Neural crest cell (in vitro differentiated cells): ENCODE data around the gene NAV2. TPM values are rescaled to one million over a fixed set of nuclear protein-coding genes. Genes with fewer than 3 reads are reported as not detected.
A peak's percentile ranks its signal among the peaks of the same experiment; 100 is the strongest.

Experiments used
- DNase-seq: peaks from one replicate; pipeline ENCODE4 v3.0.0; 2021; ENCODE audit warnings: low read depth, mixed read lengths, low spot score
- H3K27ac Mint-ChIP-seq: one replicate; pipeline ENCODE4 v1.8.0; 2021; ENCODE audit warnings: mild to moderate bottlenecking, mixed read lengths; ENCODE audit not compliant: unreplicated experiment
- H3K27me3 Mint-ChIP-seq: 2 replicates; pipeline ENCODE4 v1.8.0; 2021; ENCODE audit warnings: low read depth, mild to moderate bottlenecking, mixed read lengths
- H3K36me3 Mint-ChIP-seq: 2 replicates; pipeline ENCODE4 v1.8.0; 2021; ENCODE audit warnings: low read depth, mild to moderate bottlenecking, mixed read lengths
- H3K4me1 Mint-ChIP-seq: 2 replicates; pipeline ENCODE4 v1.8.0; 2021; ENCODE audit warnings: mixed read lengths
- H3K4me3 Mint-ChIP-seq: one replicate; pipeline ENCODE4 v1.8.0; 2021; ENCODE audit warnings: mild to moderate bottlenecking, mixed read lengths
- H3K9me3 Mint-ChIP-seq: 2 replicates; pipeline ENCODE4 v1.8.0; 2021; ENCODE audit warnings: mixed read lengths
- total RNA-seq: library from RNA; stranded (reverse); gene quantifications from 2 replicates; pipeline ENCODE4 v1.2.1, GENCODE V29; 2021
- TF ChIP-seq, protein P1 (sequence below): fragments of 200-600 bp; sonication (generic); conservative IDR thresholded peaks from 2 replicates; pipeline ENCODE4 v1.5.0; 2021; ENCODE audit warnings: antibody characterized with exemption, mild to moderate bottlenecking

NAV2 gene
- total RNA-seq, 1 donor from 2014 or later = 14.1 TPM

GRCh38 chr11:19770277-19770676 is 57.6 kb downstream of the NAV2 start:
- Mint-ChIP-seq H3K4me1 (peaks cover 25% of the 10 kb centered on the region), H3K4me3 (no peak overlapping the region), H3K27me3 (peaks cover 13% of the 10 kb centered on the region), H3K27ac (no peak overlapping the region), H3K36me3 (no peaks in the 10 kb centered on the region), H3K9me3 (no peaks in the 10 kb centered on the region)
- TF ChIP-seq, protein P1, sequence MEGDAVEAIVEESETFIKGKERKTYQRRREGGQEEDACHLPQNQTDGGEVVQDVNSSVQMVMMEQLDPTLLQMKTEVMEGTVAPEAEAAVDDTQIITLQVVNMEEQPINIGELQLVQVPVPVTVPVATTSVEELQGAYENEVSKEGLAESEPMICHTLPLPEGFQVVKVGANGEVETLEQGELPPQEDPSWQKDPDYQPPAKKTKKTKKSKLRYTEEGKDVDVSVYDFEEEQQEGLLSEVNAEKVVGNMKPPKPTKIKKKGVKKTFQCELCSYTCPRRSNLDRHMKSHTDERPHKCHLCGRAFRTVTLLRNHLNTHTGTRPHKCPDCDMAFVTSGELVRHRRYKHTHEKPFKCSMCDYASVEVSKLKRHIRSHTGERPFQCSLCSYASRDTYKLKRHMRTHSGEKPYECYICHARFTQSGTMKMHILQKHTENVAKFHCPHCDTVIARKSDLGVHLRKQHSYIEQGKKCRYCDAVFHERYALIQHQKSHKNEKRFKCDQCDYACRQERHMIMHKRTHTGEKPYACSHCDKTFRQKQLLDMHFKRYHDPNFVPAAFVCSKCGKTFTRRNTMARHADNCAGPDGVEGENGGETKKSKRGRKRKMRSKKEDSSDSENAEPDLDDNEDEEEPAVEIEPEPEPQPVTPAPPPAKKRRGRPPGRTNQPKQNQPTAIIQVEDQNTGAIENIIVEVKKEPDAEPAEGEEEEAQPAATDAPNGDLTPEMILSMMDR = no peak
- no peak for DNase-seq

DNA sequence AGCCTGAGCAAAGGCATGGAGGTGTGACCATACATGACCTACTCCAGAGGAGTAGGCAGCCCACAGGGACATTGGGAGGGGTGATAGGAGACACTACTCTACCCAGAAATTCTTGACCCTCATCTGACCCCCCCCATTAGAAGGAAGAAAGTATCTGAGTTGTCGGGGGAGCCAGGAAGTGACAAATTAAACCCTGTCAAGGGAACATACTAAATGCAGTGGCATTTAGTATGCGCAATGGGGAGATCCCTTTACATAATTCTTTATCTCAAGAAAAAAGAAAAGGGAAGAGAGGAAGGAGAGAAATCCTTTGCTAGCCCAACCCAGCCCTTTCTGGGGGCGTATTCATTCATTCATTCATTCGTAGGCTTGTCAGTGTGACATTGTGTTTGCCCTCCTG is 58.8 kb downstream of the NAV2 start:
- no peak overlapping the region for H3K27ac Mint-ChIP-seq

DNA sequence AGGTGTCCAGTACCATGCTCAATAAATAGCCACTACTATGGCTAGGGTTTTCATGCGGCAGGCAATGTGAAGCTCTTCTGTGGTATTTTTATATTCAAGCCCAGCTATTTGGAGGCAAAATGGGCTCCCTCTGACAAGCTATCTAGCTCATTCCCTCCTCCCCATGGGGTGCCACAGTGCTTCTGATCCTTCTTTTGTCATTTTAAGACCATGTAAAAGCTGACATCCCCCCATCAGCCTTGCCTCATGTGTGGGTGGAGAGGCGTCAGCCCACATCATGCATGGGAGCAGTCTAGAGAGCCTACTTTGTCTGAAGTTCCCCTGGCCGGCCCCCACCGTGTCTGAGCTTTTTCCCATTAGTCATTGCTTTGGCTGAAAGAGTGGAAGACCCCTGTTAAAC is 59.8 kb downstream of the NAV2 start:
- H3K4me3 Mint-ChIP-seq = peak overlapping the region; percentile 16
- no peaks in the 10 kb centered on the region for H3K36me3 Mint-ChIP-seq
- H3K27ac Mint-ChIP-seq = no peak overlapping the region
- H3K27me3 Mint-ChIP-seq = peaks cover 20% of the 10 kb centered on the region
- TF ChIP-seq, protein P1 = no peak
- H3K9me3 Mint-ChIP-seq = no peaks in the 10 kb centered on the region
- DNase-seq = no peak
- peaks cover 38% of the 10 kb centered on the region for H3K4me1 Mint-ChIP-seq

More for the DNA sequence above, 58.8 kb downstream of the NAV2 start:
- DNase-seq = no peak
- Mint-ChIP-seq H3K36me3 (no peaks in the 10 kb centered on the region), H3K27me3 (peaks cover 17% of the 10 kb centered on the region), H3K9me3 (no peaks in the 10 kb centered on the region), H3K4me1 (peaks cover 34% of the 10 kb centered on the region), H3K4me3 (peak overlapping the region; percentile 5)
- TF ChIP-seq, protein P1 = no peak

DNA sequence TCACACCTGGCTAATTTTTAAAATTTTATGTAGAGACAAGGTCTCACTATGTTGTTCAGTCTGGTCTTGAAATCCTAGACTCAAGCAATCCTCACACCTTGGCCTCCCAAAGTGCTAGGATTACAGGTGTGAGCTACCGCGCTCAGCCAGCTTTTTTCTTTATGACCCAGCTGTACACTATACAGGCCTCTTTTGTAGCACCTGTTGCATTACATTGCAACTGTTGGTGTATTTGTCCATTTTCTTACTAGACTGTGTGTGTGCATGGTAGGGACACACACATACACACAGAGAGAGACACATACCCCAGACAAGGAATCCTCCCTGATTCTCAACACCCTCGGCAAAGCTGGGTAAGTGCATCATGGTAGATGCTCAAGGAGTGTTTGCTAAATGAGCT is 61.7 kb downstream of the NAV2 start:
- Mint-ChIP-seq H3K4me1 (peaks cover 56% of the 10 kb centered on the region), H3K27ac (no peak overlapping the region), H3K9me3 (no peaks in the 10 kb centered on the region), H3K27me3 (peaks cover 38% of the 10 kb centered on the region), H3K36me3 (no peaks in the 10 kb centered on the region), H3K4me3 (peak overlapping the region; percentile 11)
- DNase-seq = no peak
- TF ChIP-seq, protein P1 = no peak

DNA sequence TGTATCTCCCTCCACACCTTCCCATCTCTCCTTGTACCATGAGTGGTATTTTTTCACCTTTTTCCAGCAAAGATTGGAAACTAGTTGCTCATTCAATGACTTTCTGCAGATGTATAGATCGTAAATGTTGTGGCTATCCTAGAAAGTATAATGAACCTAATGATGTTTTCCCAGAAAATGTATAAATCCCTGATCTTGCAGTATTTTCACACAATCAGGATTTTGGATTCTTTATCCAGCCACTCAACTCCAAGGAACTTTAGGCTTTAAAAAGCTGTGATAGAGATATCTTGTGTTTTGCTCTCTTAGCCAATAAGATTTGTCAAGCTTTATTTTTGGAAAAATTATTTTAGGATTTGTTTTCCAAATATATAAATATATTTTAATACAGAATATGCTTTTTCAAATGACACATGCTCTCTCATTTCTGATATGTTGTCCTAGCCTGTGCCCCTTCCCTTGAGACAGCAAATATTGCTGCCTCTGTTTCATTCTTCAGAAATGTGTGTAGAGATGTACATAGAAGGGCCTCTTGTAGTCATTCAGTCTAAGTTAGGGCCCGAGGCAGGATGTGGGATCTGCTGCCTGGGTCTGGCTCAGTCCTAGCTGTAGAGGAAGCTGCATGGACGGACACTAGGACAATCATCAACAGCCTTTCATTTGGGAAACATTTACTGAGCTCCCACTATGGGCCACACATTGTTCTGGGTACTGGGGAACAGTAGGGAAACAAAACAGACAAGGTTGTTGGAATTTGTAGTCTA is 62.4 kb downstream of the NAV2 start:
- H3K27ac Mint-ChIP-seq = no peak overlapping the region
- H3K4me3 Mint-ChIP-seq = peak overlapping the region; percentile 84
- DNase-seq = no peak
- TF ChIP-seq, protein P1 = no peak
- H3K27me3 Mint-ChIP-seq = peaks cover 44% of the 10 kb centered on the region
- H3K9me3 Mint-ChIP-seq = no peaks in the 10 kb centered on the region
- no peaks in the 10 kb centered on the region for H3K36me3 Mint-ChIP-seq
- peaks cover 63% of the 10 kb centered on the region for H3K4me1 Mint-ChIP-seq
